H1 (cell line): ENCODE measurements around the gene TXLNA. TPM values are rescaled to one million over a fixed set of nuclear protein-coding genes. Genes with fewer than 3 reads are reported as not detected.

Source experiments
- CTCF ChIA-PET: fragments of 300-600 bp; sonication (Branson Sonifier 250); formaldehyde crosslinking; loops from one replicate; lab custom pipeline; 2021; ENCODE audit not compliant: partially characterized antibody; lab: Charles Lee
- POLR2A ChIA-PET: fragments of 300-600 bp; sonication (Branson Sonifier 250); formaldehyde crosslinking; loops from one replicate; lab custom pipeline; 2021; ENCODE audit warnings: inconsistent platforms; ENCODE audit not compliant: partially characterized antibody; lab: Charles Lee
- DNase-seq, 2 experiments: peaks; one replicate each; pipeline versions ENCODE4 v3.0.0 to v3.0.0-alpha.2; 2010 to 2022; ENCODE audit warnings: low spot score in 2 of 2, low read depth in 1 of 2, mixed read lengths in 1 of 2
- FAIRE-seq: peaks from 2 replicates; lab custom pipeline; 2011; peaks lifted over from hg19 to GRCh38; lab: Jason Lieb, UNC
- H2AFZ ChIP-seq: 2 replicates; pipeline ENCODE4 v1.8.1; 2012; ENCODE audit warnings: low read length, inconsistent platforms
- H2AK5ac ChIP-seq: 2 replicates; pipeline ENCODE4 v1.6.1; 2013; ENCODE audit warnings: low read depth, low read length
- H2BK120ac ChIP-seq: replicated peaks from 2 replicates; pipeline ENCODE3; 2013; ENCODE audit warnings: low read depth, low read length, inconsistent platforms
- H2BK12ac ChIP-seq: 2 replicates; pipeline ENCODE4 v1.6.1; 2013; ENCODE audit warnings: low read depth, low read length
- H2BK15ac ChIP-seq: 2 replicates; pipeline ENCODE4 v1.6.1; 2013; ENCODE audit warnings: low read length
- H2BK20ac ChIP-seq: 2 replicates; pipeline ENCODE4 v1.6.1; 2013; ENCODE audit warnings: low read length
- H2BK5ac ChIP-seq: 2 replicates; pipeline ENCODE4 v1.6.1; 2013; ENCODE audit warnings: low read depth, low read length
- H3K14ac ChIP-seq: 2 replicates; pipeline ENCODE4 v1.6.1; 2013; ENCODE audit warnings: inconsistent platforms; ENCODE audit not compliant: insufficient read length
- H3K18ac ChIP-seq: 2 replicates; pipeline ENCODE4 v1.6.1; 2013; ENCODE audit warnings: low read length; ENCODE audit errors: extremely low read depth
- H3K23ac ChIP-seq: 2 replicates; pipeline ENCODE4 v1.6.1; 2013; ENCODE audit warnings: inconsistent platforms; ENCODE audit not compliant: insufficient read length
- H3K23me2 ChIP-seq: 2 replicates; pipeline ENCODE4 v1.6.1; 2013; ENCODE audit warnings: low read depth, low read length
- H3K27ac ChIP-seq: 2 replicates; pipeline ENCODE4 v1.6.1; 2011; ENCODE audit warnings: low read depth, low read length, inconsistent platforms
- H3K27me3 ChIP-seq, 4 experiments: replicated peaks in 1 of 4; 1 replicate in 1 of 4; 2 replicates in 3 of 4; pipeline versions ENCODE4 v1.6.1 to v1.8.1; 2011 to 2013; ENCODE audit warnings: low read length in 3 of 4, mild to moderate bottlenecking in 3 of 4, inconsistent platforms in 2 of 4, mixed read lengths in 2 of 4, moderate library complexity in 1 of 4; ENCODE audit not compliant: control insufficient read depth in 3 of 4, insufficient read depth in 3 of 4; ENCODE audit errors: extremely low read depth in 1 of 4
- H3K36me3 ChIP-seq, 4 experiments: 2 replicates each; pipeline versions ENCODE4 v1.6.1 to v1.8.1; 2011 to 2013; ENCODE audit warnings: mild to moderate bottlenecking in 4 of 4, low read length in 3 of 4, moderate library complexity in 2 of 4, control low read depth in 1 of 4, inconsistent platforms in 1 of 4; ENCODE audit not compliant: insufficient read depth in 4 of 4, control insufficient read depth in 2 of 4
- H3K4ac ChIP-seq: replicated peaks from 2 replicates; pipeline ENCODE3; 2013; ENCODE audit warnings: low read length, low read depth, mixed read lengths, inconsistent platforms; ENCODE audit not compliant: insufficient read length
- H3K4me1 ChIP-seq, 4 experiments: replicated peaks in 1 of 4; 1 replicate in 1 of 4; 2 replicates in 3 of 4; pipeline versions ENCODE4 v1.6.1 to v1.8.1; 2011 to 2013; ENCODE audit warnings: low read length in 3 of 4, inconsistent platforms in 2 of 4, mixed read lengths in 1 of 4; ENCODE audit not compliant: insufficient read depth in 4 of 4, control insufficient read depth in 3 of 4
- H3K4me2 ChIP-seq, 2 experiments: 2 replicates each; pipeline versions ENCODE4 v1.6.1 to v1.8.1; 2011 to 2013; ENCODE audit warnings: low read depth in 2 of 2, low read length in 2 of 2, control low read depth in 1 of 2, inconsistent platforms in 1 of 2, mild to moderate bottlenecking in 1 of 2; ENCODE audit not compliant: insufficient read depth in 1 of 2
- H3K4me3 ChIP-seq, 4 experiments: fragments of 200-600, 300-600 bp in 1 of 4; sonication (generic), shearing (Covaris generic), sonication (Bioruptor Twin) in 1 of 4; 2 replicates each; pipeline versions ENCODE4 v1.5.1 to v1.8.1; 2011 to 2016; ENCODE audit warnings: low read length in 4 of 4, low read depth in 3 of 4, control low read depth in 2 of 4, inconsistent platforms in 2 of 4, mild to moderate bottlenecking in 2 of 4, mixed read lengths in 1 of 4, moderate library complexity in 1 of 4; ENCODE audit not compliant: insufficient read depth in 2 of 4; ENCODE audit errors: extremely low read depth in 1 of 4
- H3K56ac ChIP-seq: replicated peaks from 2 replicates; pipeline ENCODE3; 2013; ENCODE audit warnings: low read depth, mild to moderate bottlenecking, mixed read lengths, low read length, inconsistent platforms; ENCODE audit not compliant: insufficient read length
- H3K79me1 ChIP-seq: 2 replicates; pipeline ENCODE4 v1.6.1; 2013; ENCODE audit warnings: low read depth, low read length, control low read depth
- H3K79me2 ChIP-seq, 2 experiments: 2 replicates each; pipeline versions ENCODE4 v1.6.1 to v1.8.1; 2012 to 2013; ENCODE audit warnings: low read length in 2 of 2, mild to moderate bottlenecking in 2 of 2, inconsistent platforms in 1 of 2; ENCODE audit not compliant: insufficient read depth in 2 of 2, control insufficient read depth in 1 of 2
- H3K9ac ChIP-seq, 4 experiments: replicated peaks in 1 of 4; 1 replicate in 1 of 4; 2 replicates in 3 of 4; pipeline versions ENCODE4 v1.6.1 to v1.8.1; 2011 to 2013; ENCODE audit warnings: low read depth in 3 of 4, low read length in 3 of 4, control low read depth in 2 of 4, mild to moderate bottlenecking in 2 of 4, moderate library complexity in 2 of 4, inconsistent platforms in 1 of 4; ENCODE audit errors: extremely low read depth in 1 of 4
- H3K9me3 ChIP-seq, 2 experiments: 2 replicates each; pipeline versions ENCODE4 v1.6.1 to v1.8.1; 2012 to 2013; ENCODE audit warnings: mild to moderate bottlenecking in 2 of 2, moderate library complexity in 2 of 2, control low read depth in 1 of 2, inconsistent platforms in 1 of 2, low read depth in 1 of 2, low read length in 1 of 2, mixed read lengths in 1 of 2; ENCODE audit not compliant: insufficient read depth in 2 of 2
- H4K20me1 ChIP-seq, 2 experiments: replicated peaks in 1 of 2; 2 replicates each; pipeline versions ENCODE3 to v1.8.1; 2011 to 2013; ENCODE audit warnings: inconsistent platforms in 2 of 2, low read length in 2 of 2, mild to moderate bottlenecking in 1 of 2; ENCODE audit not compliant: insufficient read depth in 2 of 2, control insufficient read depth in 1 of 2
- H4K5ac ChIP-seq: 2 replicates; pipeline ENCODE4 v1.6.1; 2013; ENCODE audit warnings: low read length, low read depth, mixed read lengths, inconsistent platforms; ENCODE audit not compliant: insufficient read length
- H4K8ac ChIP-seq: 2 replicates; pipeline ENCODE4 v1.8.0; 2013; ENCODE audit warnings: mild to moderate bottlenecking, moderate library complexity, low read length, inconsistent platforms; ENCODE audit not compliant: insufficient read depth; ENCODE audit errors: extremely low read depth
- H4K91ac ChIP-seq: replicated peaks from 2 replicates; pipeline ENCODE3; 2013; ENCODE audit warnings: low read length, mixed read lengths, inconsistent platforms; ENCODE audit not compliant: insufficient read length
- CHD1 ChIP-seq: IDR thresholded peaks from 2 replicates; pipeline ENCODE4 v1.6.1; 2012; ENCODE audit warnings: low read depth, low read length, improper control_type of control experiment
- KDM4A ChIP-seq: IDR thresholded peaks from one replicate; pipeline ENCODE4 v1.7.1; 2012; ENCODE audit warnings: low read depth, mild to moderate bottlenecking, moderate library complexity, low read length, inconsistent platforms; ENCODE audit not compliant: severe bottlenecking
- NANOG ChIP-seq: IDR thresholded peaks from 2 replicates; pipeline ENCODE4 v1.6.1; 2011; ENCODE audit warnings: low read length, low read depth, mild to moderate bottlenecking, inconsistent platforms; ENCODE audit not compliant: insufficient read depth, poor library complexity, severe bottlenecking
- PHF8 ChIP-seq: fragments of 200-600 bp; sonication (generic); conservative IDR thresholded peaks from 2 replicates; pipeline ENCODE4 v1.7.1; 2012; ENCODE audit warnings: low read depth, mild to moderate bottlenecking, inconsistent platforms, low read length, moderate library complexity
- POLR2AphosphoS5 ChIP-seq: IDR thresholded peaks from 2 replicates; pipeline ENCODE4 v1.6.1; 2011; ENCODE audit warnings: low read depth, low read length
- RAD21 ChIP-seq, 2 experiments: IDR thresholded peaks in 1 of 2; conservative IDR thresholded peaks in 1 of 2; 2 replicates each; pipeline ENCODE4 v1.6.1; 2011; ENCODE audit warnings: low read depth in 2 of 2, low read length in 2 of 2, improper control_type of control experiment in 1 of 2, inconsistent platforms in 1 of 2, mild to moderate bottlenecking in 1 of 2, moderate library complexity in 1 of 2
- SP1 ChIP-seq: IDR thresholded peaks from 2 replicates; pipeline ENCODE4 v1.6.1; 2011; ENCODE audit warnings: low read depth, low read length
- TAF7 ChIP-seq: optimal IDR thresholded peaks from 2 replicates; pipeline ENCODE3; 2011; ENCODE audit warnings: low read depth, mild to moderate bottlenecking, inconsistent platforms, low read length, moderate library complexity, borderline replicate concordance
- ZNF274 ChIP-seq: IDR thresholded peaks from 2 replicates; pipeline ENCODE4 v1.7.0; 2012; ENCODE audit warnings: low read length, borderline replicate concordance; ENCODE audit errors: extremely low read depth
- WGBS, 2 experiments: shearing (Covaris generic) in 1 of 2; methylation state at CpG; one replicate each; pipeline versions ENCODE4 v1.1.6 to v1.1.7; 2013 to 2015; ENCODE audit warnings: low lambda C conversion rate in 2 of 2, mixed read lengths in 2 of 2, inconsistent platforms in 1 of 2, low coverage in 1 of 2, missing lambda C conversion rate in 1 of 2; ENCODE audit not compliant: insufficient replicate concordance in 2 of 2, insufficient coverage in 1 of 2, insufficient read length in 1 of 2; ENCODE audit errors: extremely low coverage in 1 of 2, missing lambda C conversion rate in 1 of 2; 5-methylcytosine and 5-hydroxymethylcytosine counted together
- polyA plus RNA-seq, 7 experiments: library from polyadenylated mRNA; depleted of rRNA in 3 of 7; stranded (reverse) in 5 of 7; unstranded in 2 of 7; fragments of >200 nt in 5 of 7; fragments of 200-250 nt in 2 of 7; gene quantifications; 1 replicate in 5 of 7; 2 replicates in 1 of 7; 4 replicates in 1 of 7; pipeline versions ENCODE4 v1.2.1 to v1.2.3, GENCODE V29; 2011 to 2013; ENCODE audit warnings: missing spikeins in 2 of 7, mixed read lengths in 2 of 7
- total RNA-seq: library from RNA; stranded (reverse); fragmentation: NEBNext Ultra II Directional; extraction: Animal tissue kit (Norgen Biotek cat#: 25700); gene quantifications from 2 replicates; pipeline ENCODE4 v1.2.1, GENCODE V29; 2021
- TF ChIP-seq, protein P1 (sequence below), 3 experiments: IDR thresholded peaks; 1 replicate in 2 of 3; 2 replicates in 1 of 3; pipeline versions ENCODE4 v1.5.1 to v1.6.1; 2011; ENCODE audit warnings: low read length in 3 of 3, mild to moderate bottlenecking in 3 of 3, inconsistent platforms in 2 of 3, low read depth in 1 of 3, moderate library complexity in 1 of 3; ENCODE audit not compliant: insufficient read depth in 1 of 3; ENCODE audit errors: control extremely low read depth in 1 of 3

TXLNA gene
- total and polyA plus RNA-seq, 2 of the 8 experiments (the other 6 are each of a cell fraction or from before 2014, with no cell fraction given): 31.3 to 46.9 TPM

DNA sequence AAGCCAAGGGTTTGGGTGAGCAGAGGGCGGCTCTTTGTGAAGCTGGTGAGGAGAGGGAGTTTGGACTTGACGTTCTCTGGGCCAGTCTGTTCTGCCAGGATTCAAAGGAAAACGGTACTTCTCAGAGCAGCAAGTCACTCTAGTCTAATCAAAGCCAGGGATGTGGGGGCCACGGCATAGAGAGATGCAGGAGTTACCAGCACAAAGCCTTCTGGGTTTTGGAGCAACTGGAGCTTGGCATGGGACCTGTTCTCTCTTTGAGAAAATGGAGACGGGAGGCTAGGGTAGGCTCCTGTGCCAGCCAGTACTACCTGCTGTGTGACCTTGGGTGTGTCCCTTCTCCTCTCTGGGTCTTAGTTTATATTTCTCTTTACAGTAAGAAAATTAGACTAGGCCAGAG, 2.1 kb downstream of the TXLNA start:
- Histone ChIP-seq H3K4me1 (peaks cover 8 to 15% (median 10%) of the 10 kb centered on the region in 4 experiments; a peak in 6 of 7 replicates), H3K56ac (no peak overlapping the region), H3K9me3 (no peaks in the 10 kb centered on the region), H4K8ac (peak overlapping the region; percentile 52; the same call in 1 of the 2 replicates), H3K4me2 (peak overlapping the region in 1 of 2 experiments; percentile 7; a peak in 1 of 4 replicates), H3K27ac (no peak overlapping the region), H3K9ac (peak overlapping the region in 1 of 4 experiments; percentile 7; a peak in 1 of 7 replicates), H3K23me2 (peaks cover 2% of the 10 kb centered on the region; the same call in 1 of the 2 replicates), H3K36me3 (peaks cover 13 to 38% (median 29%) of the 10 kb centered on the region in 4 experiments), H3K14ac (no peak overlapping the region), H4K20me1 (peaks cover 0 to 6% of the 10 kb centered on the region in 2 experiments), H2AFZ (no peak overlapping the region), H3K23ac (no peak overlapping the region), H2BK20ac (no peak overlapping the region), H3K4me3 (0 out of 8 replicates have a peak overlapping the region, but pooled peaks of 1 of the 4 experiments have one; percentile 89), H3K4ac (no peak overlapping the region), H3K27me3 (no peaks in the 10 kb centered on the region), H3K18ac (no peak overlapping the region), H2BK12ac (no peak overlapping the region), H3K79me2 (peaks cover 7 to 44% of the 10 kb centered on the region in 2 experiments), H2BK120ac (no peak overlapping the region), H4K91ac (no peak overlapping the region), H2BK5ac (no peak overlapping the region), H2AK5ac (no peak overlapping the region), H4K5ac (no peak overlapping the region), H2BK15ac (no peak overlapping the region), H3K79me1 (peaks cover 3% of the 10 kb centered on the region; the same call in 1 of the 2 replicates)
- 93% methylated on average over 5 of the region's 5 CpGs; no CpG with 5 or more reads in 1 of the 2 experiments for WGBS, 2 experiments
- no peak for DNase-seq
- FAIRE-seq: no peak
- CTCF ChIA-PET: interaction anchor here (0.6 to 1.2 kb wide), 2 partner anchors 10 to 1689 kb away, joined by 3 read pairs; no protein-coding TSS in a partner anchor
- POLR2A ChIA-PET: interaction anchor here (0.6 to 18.1 kb wide), 5 partner anchors 10 to 151 kb away, joined by 3 to 332 read pairs (median 3); partner anchors contain the start of genes CCDC28B and IQCC
- TF ChIP-seq RAD21 (IDR thresholded peaks at IDR 0.05 in 1 of 2, conservative IDR thresholded peaks at IDR 0.05 in 1 of 2; ENCODE audit: low read depth in 2 of 2, low read length in 2 of 2) (no peak), POLR2AphosphoS5 (no peak), SP1 (no peak), TAF7 (no peak), CHD1 (no peak), ZNF274 (no peak), NANOG (no peak), PHF8 (no peak), KDM4A (no peak)
- TF ChIP-seq, protein P1, sequence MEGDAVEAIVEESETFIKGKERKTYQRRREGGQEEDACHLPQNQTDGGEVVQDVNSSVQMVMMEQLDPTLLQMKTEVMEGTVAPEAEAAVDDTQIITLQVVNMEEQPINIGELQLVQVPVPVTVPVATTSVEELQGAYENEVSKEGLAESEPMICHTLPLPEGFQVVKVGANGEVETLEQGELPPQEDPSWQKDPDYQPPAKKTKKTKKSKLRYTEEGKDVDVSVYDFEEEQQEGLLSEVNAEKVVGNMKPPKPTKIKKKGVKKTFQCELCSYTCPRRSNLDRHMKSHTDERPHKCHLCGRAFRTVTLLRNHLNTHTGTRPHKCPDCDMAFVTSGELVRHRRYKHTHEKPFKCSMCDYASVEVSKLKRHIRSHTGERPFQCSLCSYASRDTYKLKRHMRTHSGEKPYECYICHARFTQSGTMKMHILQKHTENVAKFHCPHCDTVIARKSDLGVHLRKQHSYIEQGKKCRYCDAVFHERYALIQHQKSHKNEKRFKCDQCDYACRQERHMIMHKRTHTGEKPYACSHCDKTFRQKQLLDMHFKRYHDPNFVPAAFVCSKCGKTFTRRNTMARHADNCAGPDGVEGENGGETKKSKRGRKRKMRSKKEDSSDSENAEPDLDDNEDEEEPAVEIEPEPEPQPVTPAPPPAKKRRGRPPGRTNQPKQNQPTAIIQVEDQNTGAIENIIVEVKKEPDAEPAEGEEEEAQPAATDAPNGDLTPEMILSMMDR (IDR thresholded peaks at IDR 0.05; ENCODE audit: control extremely low read depth in 1 of 3, insufficient read depth in 1 of 3, low read depth in 1 of 3, low read length in 3 of 3): no peak
